HG03135 (cell line): ENCODE results near the gene PCDHB12.
"Not testable (repeated sequence)": the region's sequence is repeated elsewhere in the genome, so short reads cannot be mapped to it uniquely, and the experiment has no call there.

Experiments
- ATAC-seq: cut with Tn5 transposase; IDR thresholded peaks from one replicate; pipeline ENCODE4 v1.9.1; 2021; ENCODE audit warnings: mild to moderate bottlenecking, moderate library complexity; ENCODE audit not compliant: unreplicated experiment

The PCDHB12 gene

DNA sequence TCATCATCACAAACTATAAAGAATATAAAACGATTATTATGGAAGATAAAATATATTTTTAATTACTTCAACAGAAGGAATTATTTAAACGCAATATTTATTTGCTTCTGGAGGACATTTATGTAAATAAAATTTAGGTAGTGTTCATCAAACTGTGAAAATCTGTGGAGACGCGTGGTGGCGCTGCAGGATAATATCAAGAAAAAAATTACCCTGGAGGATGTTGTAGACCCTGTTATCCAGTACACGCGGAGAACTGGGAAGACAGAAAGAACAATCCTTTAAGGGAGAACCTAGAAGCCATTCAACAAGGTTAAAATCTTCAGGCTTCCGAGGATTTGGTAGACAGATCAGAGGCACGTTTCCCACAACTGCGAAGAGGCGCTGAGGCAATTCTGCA, at the start of gene PCDHB12:
Gene PCDHB12, plus strand, starts transcription at position 242 of the 400 bp plus-strand sequence. CDS start 189 bp downstream, outside the sequence.
- ATAC-seq = no peak

DNA sequence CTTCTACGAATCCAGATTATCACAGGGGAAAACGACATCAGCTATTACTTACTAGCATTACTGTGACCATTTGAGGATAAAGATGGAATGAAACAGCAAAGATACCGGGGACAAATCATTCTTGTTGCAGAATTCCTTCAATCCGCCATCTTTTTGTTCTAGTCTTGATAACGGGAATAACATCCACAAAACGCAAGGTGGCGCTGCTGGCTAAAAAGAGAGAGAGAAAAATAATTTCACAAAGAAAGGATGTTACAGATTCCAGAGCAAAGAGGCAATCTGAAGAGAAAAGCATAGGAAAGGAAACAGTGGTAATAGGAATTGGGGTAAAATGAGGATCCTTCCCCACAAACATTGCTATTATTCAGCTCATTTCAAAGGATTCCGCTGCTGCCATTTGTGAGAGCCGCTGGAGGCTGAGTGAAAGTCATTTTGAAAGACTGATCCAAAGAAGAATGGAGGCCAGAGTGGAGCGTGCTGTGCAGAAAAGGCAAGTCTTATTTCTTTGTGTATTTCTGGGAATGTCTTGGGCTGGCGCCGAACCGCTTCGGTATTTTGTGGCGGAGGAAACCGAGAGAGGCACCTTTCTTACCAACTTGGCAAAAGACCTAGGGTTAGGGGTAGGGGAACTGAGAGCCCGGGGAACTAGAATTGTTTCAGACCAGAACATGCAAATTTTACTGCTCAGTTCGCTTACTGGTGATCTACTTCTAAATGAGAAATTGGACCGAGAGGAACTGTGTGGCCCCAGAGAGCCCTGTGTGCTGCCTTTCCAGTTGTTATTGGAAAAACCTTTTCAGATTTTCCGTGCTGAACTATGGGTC, 35.9 kb upstream of the PCDHB12 start, which contains the start of gene PCDHB7:
Gene PCDHB7, plus strand, starts transcription at position 264 of the 824 bp plus-strand sequence. Its CDS starts 192 bp downstream, at position 456.
- no peak for ATAC-seq

DNA sequence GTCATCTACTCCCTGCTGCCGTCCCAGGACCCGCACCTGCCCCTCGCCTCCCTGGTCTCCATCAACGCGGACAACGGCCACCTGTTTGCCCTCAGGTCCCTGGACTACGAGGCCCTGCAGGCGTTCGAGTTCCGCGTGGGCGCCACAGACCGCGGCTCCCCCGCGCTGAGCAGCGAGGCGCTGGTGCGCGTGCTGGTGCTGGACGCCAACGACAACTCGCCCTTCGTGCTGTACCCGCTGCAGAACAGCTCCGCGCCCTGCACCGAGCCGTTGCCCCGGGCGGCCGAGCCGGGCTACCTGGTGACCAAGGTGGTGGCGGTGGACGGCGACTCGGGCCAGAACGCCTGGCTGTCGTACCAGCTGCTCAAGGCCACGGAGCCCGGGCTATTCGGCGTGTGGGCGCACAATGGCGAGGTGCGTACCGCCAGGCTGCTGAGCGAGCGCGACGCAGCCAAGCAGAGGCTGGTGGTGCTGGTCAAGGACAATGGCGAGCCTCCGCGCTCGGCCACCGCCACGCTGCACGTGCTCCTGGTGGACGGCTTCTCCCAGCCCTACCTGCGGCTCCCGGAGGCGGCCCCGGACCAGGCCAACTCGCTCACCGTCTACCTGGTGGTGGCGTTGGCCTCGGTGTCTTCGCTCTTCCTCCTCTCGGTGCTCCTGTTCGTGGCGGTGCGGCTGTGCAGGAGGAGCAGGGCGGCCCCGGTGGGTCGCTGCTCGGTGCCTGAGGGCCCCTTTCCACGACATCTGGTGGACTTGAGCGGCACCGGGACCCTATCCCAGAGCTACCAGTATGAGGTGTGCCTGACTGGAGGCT, 34.0 kb upstream of the PCDHB12 start:
- ATAC-seq = not testable (repeated sequence)

DNA sequence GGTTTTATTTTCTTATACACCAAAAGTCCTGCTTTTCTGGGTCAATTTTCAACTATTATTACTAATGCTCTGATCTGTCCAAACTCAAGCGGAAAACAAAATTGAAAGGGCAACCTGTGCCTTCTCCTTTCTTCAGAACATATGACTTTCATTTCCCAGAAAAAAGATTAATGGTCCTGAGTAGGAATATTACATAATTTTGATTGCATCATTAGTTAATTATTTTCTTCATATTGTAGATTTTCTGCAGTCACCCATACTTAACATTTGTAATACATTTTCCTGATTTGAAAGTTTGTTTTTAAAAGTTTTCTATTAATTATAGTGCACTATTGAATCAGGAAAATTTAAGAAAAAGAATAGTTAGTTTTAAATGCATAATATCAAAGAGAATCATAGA, 32.6 kb upstream of the PCDHB12 start:
- ATAC-seq = no peak

DNA sequence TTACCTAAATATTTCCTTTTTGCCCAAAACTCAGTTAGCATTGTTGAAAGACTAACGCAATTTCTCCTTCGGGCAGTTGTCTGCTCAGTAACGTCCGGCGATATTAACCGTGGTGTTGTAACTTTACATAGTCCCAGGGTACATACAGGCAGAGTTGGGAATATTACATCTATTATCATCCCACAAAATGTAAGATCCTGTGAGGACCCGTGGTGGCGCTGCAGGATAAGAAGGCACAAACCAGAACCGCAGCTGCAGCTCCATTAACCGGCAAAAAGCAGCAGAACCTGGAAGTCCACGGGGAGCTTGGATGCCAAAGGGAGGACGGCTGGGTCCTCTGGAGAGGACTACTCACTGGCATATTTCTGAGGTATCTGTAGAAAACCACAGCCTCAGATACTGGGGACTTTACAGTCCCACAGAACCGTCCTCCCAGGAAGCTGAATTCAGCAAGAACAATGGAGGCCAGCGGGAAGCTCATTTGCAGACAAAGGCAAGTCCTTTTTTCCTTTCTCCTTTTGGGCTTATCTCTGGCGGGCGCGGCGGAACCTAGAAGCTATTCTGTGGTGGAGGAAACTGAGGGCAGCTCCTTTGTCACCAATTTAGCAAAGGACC, 30.8 kb upstream of the PCDHB12 start, which contains the start of gene PCDHB8:
Gene PCDHB8, plus strand, starts transcription at position 214 of the 615 bp plus-strand sequence. Its CDS starts 245 bp downstream, at position 459.
- not testable (repeated sequence) for ATAC-seq

DNA sequence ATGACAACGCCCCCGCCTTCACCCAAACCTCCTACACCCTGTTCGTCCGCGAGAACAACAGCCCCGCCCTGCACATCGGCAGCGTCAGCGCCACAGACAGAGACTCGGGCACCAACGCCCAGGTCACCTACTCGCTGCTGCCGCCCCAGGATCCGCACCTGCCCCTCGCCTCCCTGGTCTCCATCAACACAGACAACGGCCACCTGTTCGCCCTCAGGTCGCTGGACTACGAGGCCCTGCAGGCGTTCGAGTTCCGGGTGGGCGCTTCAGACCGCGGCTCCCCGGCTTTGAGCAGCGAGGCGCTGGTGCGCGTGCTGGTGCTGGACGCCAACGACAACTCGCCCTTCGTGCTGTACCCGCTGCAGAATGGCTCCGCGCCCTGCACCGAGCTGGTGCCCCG, 29.1 kb upstream of the PCDHB12 start:
- not testable (repeated sequence) for ATAC-seq

DNA sequence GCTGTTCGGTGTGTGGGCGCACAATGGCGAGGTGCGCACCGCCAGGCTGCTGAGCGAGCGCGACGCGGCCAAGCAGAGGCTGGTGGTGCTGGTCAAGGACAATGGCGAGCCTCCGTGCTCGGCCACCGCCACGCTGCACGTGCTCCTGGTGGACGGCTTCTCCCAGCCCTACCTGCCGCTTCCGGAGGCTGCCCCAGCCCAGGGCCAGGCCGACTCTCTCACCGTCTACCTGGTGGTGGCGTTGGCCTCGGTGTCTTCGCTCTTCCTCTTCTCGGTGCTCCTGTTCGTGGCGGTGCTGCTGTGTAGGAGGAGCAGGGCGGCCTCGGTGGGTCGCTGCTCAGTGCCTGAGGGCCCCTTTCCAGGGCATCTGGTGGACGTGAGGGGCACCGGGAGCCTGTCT, 28.6 kb upstream of the PCDHB12 start:
- not testable (repeated sequence) for ATAC-seq

DNA sequence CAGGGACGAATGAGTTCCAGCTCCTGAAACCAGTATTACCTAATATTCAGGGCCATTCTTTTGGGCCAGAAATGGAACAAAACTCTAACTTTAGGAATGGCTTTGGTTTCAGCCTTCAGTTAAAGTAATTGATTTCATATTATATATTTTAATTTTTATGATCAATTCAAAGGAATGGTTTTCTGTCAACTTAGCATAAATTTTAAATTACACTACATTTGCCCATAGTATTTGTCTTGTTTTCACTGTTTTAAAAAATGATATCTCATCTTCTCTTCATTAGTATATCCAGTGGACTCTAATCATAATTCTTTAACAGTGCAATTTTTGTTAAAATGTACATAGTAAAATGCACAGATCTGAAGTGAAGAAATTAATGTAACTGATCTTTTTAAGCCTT, 28.2 kb upstream of the PCDHB12 start:
- no peak for ATAC-seq

DNA sequence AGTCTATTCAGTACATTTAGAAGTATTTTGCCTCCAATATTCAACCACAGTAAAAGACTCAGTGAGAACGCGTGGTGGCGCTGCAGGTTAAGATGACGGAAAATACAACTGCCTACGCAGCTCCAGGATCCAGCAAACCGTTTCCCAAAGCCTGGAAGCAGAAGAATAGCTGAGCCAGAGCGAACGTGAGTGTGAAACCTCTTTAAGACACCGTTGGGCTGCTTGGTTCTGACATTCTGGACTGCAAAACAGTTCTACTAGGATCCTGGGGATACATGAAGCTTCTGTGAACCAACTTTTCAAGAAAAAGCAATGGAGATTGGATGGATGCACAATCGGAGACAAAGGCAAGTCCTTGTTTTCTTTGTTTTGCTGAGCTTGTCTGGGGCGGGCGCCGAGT, 26.3 kb upstream of the PCDHB12 start, which contains the start of gene PCDHB16:
Gene PCDHB16, plus strand, starts transcription at position 140 of the 400 bp plus-strand sequence. Its CDS starts 173 bp downstream, at position 313.
- no peak for ATAC-seq

DNA sequence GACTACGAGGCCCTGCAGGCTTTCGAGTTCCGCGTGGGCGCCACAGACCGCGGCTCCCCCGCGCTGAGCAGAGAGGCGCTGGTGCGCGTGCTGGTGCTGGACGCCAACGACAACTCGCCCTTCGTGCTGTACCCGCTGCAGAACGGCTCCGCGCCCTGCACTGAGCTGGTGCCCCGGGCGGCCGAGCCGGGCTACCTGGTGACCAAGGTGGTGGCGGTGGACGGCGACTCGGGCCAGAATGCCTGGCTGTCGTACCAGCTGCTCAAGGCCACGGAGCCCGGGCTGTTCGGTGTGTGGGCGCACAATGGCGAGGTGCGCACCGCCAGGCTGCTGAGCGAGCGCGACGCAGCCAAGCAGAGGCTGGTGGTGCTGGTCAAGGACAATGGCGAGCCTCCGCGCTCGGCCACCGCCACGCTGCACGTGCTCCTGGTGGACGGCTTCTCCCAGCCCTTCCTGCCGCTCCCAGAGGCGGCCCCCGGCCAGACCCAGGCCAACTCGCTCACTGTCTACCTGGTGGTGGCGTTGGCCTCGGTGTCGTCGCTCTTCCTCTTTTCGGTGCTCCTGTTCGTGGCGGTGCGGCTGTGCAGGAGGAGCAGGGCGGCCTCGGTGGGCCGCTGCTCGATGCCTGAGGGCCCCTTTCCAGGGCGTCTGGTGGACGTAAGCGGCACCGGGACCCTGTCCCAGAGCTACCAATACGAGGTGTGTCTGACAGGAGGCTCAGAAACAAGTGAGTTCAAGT, 24.2 kb upstream of the PCDHB12 start:
- ATAC-seq = not testable (repeated sequence)

DNA sequence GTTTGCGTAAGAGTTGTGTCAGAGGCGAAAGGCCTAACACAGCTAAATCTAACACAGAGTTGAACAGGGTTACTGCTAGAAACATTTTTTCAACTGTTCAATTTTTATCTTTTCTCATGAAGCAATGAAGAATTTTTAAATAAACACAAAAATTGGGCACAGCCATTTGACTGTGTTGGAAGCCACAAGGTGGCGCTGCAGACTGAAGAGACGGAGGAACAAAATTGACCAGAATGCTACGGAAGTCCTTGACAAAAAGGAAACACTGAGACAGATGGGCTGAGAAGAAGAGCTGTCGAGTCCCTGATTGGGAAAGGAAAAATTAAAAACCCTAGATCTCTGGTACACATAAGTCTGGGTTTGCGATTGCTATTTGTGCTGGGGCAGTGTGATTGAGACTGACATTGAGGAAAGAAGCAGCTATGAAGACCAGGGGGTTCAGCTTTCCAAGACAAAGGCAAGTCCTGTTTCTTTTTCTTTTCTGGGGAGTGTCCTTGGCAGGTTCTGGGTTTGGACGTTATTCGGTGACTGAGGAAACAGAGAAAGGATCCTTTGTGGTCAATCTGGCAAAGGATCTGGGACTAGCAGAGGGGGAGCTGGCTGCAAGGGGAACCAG, 21.5 kb upstream of the PCDHB12 start, which contains the start of gene PCDHB9:
Gene PCDHB9, plus strand, starts transcription at position 265 of the 616 bp plus-strand sequence. Its CDS starts 158 bp downstream, at position 423.
- ATAC-seq = no peak

DNA sequence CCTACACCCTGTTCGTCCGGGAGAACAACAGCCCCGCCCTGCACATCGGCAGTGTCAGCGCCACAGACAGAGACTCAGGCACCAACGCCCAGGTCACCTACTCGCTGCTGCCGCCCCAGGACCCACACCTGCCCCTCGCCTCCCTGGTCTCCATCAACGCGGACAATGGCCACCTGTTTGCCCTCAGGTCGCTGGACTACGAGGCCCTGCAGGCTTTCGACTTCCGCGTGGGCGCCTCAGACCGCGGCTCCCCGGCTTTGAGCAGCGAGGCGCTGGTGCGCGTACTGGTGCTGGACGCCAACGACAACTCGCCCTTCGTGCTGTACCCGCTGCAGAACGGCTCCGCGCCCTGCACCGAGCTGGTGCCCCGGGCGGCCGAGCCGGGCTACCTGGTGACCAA, 19.8 kb upstream of the PCDHB12 start:
- not testable (repeated sequence) for ATAC-seq

DNA sequence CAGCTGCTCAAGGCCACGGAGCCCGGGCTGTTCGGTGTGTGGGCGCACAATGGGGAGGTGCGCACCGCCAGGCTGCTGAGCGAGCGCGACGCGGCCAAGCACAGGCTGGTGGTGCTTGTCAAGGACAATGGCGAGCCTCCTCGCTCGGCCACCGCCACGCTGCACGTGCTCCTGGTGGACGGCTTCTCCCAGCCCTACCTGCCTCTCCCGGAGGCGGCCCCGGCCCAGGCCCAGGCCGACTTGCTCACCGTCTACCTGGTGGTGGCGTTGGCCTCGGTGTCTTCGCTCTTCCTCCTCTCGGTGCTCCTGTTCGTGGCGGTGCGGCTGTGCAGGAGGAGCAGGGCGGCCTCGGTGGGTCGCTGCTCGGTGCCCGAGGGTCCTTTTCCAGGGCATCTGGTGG, 19.4 kb upstream of the PCDHB12 start:
- not testable (repeated sequence) for ATAC-seq

DNA sequence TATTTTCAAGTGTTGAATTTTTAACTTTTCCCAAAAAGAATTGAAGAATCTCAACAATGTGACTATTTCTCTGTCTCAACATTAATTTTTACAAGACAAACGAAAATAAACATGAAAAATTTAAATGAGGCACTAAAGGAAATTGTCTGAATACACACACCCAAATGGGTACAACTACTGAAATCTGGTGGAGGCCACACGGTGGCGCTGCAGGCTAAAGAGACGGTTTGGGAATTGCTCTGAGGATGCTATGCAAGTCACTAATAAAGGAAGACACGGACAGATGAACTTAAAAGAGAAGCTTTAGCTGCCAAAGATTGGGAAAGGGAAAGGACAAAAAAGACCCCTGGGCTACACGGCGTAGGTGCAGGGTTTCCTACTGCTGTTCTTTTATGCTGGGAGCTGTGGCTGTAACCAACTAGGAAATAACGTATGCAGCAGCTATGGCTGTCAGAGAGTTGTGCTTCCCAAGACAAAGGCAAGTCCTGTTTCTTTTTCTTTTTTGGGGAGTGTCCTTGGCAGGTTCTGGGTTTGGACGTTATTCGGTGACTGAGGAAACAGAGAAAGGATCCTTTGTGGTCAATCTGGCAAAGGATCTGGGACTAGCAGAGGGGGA, 16.3 kb upstream of the PCDHB12 start, which contains the start of gene PCDHB10:
Gene PCDHB10, plus strand, starts transcription at position 244 of the 616 bp plus-strand sequence. Its CDS starts 200 bp downstream, at position 444.
- ATAC-seq = no peak

DNA sequence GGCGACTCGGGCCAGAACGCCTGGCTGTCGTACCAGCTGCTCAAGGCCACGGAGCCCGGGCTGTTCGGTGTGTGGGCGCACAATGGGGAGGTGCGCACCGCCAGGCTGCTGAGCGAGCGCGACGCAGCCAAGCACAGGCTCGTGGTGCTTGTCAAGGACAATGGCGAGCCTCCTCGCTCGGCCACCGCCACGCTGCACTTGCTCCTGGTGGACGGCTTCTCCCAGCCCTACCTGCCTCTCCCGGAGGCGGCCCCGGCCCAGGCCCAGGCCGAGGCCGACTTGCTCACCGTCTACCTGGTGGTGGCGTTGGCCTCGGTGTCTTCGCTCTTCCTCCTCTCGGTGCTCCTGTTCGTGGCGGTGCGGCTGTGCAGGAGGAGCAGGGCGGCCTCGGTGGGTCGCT, 14.2 kb upstream of the PCDHB12 start:
- ATAC-seq = not testable (repeated sequence)

DNA sequence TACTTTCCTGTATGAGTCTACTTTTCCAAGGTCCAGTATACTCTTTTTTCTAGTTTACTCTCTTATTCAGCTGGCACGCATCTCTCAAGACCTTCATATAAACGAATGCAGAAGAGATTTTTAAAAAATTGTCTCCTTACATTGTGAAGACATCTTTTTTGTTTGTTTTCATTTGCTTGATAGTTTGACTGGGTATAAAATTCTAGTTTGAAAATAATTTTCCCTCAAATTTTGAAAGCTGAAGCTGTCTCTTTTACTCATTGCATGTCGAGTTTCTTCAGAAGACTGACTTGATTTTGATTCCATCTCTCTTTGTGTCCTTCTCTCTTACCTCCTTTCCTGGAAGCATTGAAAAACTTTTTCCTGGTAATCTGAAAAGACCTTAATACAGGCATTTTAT, 12.2 kb upstream of the PCDHB12 start:
- no peak for ATAC-seq

DNA sequence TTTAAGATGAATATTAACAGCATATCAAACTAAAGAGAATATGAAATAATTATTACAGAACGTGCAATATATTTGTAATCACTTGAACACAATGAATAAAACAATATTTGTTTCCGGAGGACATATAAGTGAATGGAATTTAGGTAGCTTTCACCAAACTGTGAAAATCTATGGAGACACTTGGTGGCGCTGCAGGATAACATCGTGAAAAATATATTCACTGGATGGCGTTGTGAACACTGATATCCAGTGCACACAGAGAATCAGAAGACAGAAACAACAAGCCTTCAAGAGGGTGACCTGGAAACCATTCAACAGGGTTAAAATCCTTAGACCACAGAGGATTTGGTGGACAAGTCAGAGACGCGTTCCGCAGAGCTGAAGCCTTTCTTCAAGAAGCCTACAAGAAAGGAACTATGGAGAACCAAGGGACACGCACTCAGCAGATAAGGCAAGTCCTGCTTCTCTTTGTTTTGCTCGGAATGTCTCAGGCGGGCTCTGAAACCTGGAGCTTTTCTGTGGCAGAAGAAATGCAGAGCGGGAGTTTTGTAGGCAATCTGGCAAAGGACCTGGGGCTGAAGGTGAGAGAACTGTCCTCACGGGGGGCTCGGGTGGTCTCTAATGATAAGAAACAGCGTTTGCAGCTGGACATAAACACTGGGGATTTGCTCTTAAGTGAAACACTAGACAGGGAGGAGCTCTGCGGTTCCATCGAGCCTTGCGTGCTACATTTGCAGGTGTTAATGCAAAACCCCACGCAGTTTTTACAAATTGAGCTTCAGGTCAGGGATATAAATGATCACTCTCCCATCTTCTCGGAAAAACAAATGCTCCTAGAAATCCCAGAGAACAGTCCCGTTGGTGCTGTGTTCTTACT, 8.9 kb upstream of the PCDHB12 start, which contains the start of gene PCDHB11:
Gene PCDHB11, plus strand, starts transcription at position 269 of the 877 bp plus-strand sequence. Its CDS starts 148 bp downstream, at position 417.
- no peak for ATAC-seq

DNA sequence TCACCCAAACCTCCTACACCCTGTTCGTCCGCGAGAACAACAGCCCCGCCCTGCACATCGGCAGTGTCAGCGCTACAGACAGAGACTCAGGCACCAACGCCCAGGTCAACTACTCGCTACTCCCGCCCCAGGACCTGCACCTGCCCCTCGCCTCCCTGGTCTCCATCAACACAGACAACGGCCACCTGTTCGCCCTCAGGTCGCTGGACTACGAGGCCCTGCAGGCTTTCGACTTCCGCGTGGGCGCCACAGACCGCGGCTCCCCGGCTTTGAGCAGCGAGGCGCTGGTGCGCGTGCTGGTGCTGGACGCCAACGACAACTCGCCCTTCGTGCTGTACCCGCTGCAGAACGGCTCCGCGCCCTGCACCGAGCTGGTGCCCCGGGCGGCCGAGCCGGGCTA, 7.4 kb upstream of the PCDHB12 start:
- not testable (repeated sequence) for ATAC-seq
